HG02981 (cell line): ENCODE measurements around the gene NOL4L.
A peak's percentile ranks its signal among the peaks of the same experiment; 100 is the strongest.

Experiments
- ATAC-seq: cut with Tn5 transposase; IDR thresholded peaks from one replicate; pipeline ENCODE4 v1.9.1; 2021; ENCODE audit warnings: mild to moderate bottlenecking, moderate library complexity; ENCODE audit not compliant: unreplicated experiment

Gene NOL4L

GRCh38 chr20:32544260-32544722 lies 40.8 kb downstream of the NOL4L start:
- ATAC-seq: no peak

DNA sequence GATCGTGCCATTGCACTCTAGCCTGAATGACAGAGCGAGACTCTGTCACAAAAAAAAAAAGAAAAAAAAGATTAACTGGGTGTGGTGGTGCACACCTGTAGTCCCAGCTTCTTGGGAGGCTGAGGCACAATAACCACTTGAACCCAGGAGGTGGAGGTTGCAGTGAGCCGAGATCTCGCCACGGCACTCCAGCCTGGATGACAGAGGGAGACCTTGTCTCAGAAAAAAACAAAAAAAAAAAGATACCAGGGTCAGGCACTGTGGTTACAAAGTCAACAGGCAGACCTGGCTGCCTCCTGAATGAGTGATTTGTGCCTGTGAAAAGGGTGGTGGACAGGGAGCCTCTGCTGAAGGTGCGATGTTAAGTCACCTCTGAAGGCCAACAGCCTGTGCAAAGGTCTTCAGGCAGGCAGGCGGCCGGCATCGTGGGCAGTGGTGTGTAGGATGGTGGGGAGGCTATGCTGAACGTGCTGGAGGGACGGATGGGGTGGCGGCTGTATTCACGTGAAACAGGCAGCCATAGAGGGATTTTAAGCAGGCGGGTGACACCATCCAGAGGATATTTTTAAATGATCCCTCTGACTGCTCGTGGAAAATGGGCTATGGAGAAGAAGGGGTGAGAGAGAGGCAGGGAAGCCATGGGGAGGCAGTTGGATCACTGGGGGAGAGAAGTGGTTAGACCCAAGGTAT lies 41.4 kb downstream of the NOL4L start:
- no peak for ATAC-seq

GRCh38 chr20:32542259-32542615 lies 42.9 kb downstream of the NOL4L start:
- no peak for ATAC-seq

DNA sequence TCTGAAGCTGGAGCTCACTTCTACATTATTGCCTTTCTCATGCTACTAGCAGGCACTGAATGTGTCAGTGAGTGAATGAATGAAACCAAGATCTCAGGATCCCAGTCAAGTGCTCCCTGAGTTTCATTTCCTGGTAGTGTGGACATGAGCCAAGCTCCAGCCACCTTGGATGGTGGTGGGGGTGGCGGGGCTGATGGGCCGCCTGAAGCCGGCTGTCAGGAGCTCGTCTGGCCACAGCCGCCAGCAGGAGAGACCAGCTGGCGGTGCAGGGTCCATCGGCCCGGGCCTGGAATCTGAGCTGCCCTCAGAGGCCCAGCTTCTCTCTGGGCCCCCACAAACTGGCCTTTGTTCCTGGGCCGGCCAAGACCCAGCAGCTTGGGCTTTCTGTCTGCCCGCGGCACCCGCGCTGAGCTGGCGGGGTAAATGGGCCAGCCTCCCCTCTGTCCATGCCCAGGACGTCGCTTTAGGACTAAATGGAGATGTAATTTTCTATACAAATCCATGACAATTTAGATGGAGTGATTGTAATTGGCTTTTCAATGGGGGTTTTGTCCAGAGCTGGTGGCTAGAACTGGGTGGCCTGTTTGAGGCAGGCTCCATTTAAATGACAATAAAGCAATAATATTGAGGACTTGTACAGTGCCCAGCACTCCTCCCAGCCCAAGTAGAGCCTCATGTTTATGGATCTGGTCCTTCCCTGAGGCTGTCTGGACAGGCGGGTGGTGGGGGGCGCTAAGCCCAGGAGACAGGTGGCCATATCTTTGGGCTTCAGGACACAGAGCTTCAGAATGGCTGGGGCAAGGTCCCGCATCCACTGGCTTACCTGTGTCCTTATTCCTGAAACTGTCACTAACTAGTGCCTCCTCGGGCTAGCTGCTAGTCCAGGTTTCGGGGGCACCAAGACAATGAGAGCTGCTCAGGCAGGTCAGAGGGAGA lies 43.5 kb downstream of the NOL4L start:
- no peak for ATAC-seq

- ATAC-seq: no peak
Observed at GRCh38 chr20:32539817-32540675, 45.1 kb downstream of the NOL4L start.

DNA sequence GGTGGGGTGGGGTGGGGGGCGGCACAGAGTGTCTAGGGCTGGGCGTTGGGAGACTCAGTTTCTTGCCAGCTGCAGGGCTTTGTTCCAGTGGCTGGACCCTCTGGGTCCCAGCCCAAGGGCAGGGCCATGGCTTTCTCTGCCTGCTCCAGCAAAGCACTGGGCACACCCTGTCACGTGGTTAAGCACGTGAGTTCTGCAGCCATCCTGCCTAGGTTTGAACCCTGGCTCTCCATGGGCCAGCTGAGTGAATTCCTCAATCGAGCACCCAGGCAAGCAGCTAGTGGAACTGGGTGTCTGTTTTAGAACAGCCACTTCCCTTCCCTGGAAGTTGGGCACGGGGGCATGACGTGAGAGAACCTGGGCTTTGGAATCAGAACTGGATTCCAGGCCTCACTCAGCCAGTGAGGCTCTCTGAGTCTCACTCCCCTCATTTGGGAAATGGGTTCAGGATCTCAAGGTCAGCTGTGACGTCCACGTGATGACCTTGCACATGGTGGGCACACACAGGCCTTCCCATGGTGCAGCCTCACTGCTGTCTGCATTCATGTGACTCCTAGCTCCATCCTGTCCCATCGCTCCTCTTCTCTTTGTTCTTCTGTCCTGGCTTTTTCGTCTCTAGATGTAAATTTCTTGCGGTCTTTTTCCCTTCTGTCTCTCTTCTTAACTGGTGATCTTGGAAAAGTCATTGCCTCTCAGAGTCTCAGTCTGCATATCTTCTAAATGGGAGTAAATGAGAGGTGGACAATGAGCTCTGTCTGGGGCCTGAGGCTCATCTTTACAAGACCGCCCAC lies 45.9 kb downstream of the NOL4L start:
- no peak for ATAC-seq

DNA sequence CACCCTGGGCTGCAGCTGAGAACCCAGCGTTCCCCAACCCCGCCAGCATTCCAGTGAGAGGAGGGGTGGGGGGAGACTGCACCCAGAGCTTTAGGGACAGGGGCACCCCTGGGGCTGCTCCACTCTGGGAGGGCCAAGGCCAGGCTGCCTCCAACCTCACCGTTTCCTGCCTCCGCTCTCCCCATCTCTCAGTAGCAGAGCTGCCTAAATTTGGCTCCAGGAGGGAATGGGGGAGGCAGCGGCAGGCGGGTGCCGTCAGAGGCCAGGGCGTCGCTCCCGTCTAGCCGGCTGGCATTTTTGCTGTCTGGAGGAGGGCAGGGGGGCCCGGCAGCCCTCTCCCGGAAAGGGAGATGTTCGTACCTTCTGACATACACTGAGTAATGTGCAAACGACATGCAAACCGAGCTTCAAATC lies 46.6 kb downstream of the NOL4L start:
- no peak for ATAC-seq

DNA sequence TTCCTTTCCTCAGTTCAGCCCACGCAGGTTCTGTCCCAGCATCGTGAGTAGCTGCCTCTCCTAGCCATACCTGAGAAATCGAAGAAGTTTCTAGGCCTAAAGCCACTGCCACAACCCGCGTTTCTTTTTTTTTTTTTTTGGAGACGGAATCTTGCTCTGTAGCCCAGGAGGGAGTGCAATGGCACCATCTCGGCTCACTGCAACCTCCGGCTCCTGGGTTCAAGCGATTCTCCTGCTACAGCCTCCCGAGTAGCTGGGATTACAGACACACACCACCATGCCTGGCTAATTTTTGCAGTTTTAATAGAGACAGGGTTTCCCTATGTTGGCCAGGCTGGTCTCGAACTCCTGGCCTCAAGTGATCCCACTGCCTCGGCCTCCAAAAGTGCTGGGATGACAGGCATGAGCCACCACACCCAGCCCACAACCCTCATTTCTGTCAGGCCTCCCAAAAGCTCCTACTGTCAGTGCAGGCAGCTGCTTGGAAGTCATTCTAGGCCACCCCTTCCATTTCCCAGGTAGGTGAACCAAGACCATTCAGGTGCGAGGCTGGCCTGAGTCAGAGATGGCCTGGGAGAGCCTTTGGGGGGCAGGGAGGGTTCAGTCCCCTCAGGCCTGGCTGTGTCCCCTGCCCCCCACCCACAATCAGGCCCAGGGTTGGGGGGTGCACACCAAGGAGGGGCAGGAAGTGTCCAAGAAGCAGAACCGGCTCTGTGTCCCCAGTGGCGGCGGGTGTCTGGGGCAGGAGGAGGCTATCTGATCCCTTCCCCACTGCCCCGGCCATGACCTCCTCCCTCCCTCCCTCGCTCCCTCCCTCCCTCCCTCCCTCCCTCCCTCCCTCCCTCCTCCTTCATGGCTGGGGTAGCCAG lies 47.2 kb downstream of the NOL4L start:
- ATAC-seq: no peak

GRCh38 chr20:32536851-32537656 lies 48.1 kb downstream of the NOL4L start:
- ATAC-seq: peak; percentile 12

GRCh38 chr20:32535953-32536823 lies 48.9 kb downstream of the NOL4L start:
- ATAC-seq: peak; percentile 48

DNA sequence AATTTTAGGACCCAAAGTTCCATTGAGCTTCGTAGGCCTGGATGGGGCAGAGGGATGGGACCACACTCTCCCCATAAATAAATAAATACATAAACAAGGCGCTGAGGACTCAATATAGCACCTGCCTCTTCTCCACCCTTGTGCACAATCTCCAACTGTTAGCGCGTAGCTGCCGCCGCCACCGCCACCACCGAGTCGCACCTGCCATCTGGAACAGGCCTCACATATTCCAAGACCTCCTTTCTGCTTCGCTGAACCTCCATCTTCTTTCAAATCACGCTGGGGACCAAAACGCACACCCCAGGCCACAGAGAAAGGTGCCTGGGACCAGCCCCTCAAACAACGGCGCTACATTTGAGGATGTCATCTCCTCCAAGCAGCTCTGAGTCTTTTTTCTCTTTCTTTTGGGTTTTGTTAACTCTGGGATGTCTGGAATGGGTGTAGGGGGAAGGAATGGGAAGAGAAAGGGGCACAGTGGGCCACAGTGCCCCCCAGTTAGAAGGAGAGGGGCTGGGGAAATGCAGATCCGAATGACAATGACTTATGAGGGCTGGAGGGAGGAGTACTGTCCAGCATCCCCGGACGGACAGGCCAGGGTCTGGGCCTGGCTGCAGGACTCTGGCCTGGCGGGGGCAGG lies 49.7 kb downstream of the NOL4L start:
- no peak for ATAC-seq

- no peak for ATAC-seq
Observed at GRCh38 chr20:32534661-32535240, 50.4 kb downstream of the NOL4L start.

DNA sequence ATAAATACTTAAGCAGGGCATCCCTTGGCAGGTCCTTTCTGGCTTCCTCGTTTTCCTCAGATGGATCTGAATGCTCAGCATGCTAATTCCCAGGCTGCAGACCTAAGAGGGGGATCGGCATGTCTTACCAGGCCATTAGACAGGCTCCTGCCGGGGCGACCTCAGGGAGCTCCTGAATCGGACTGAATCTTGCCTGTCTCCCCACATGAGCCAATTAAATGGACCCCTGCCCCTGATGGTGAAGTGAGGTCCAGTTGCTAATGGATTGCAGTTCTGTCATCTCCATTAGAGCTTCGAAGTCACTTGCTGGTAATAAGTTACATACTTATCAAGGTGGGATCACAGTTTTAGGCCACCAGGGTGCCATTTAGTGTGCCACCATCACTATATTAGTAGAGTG lies 51.4 kb downstream of the NOL4L start:
- no peak for ATAC-seq

DNA sequence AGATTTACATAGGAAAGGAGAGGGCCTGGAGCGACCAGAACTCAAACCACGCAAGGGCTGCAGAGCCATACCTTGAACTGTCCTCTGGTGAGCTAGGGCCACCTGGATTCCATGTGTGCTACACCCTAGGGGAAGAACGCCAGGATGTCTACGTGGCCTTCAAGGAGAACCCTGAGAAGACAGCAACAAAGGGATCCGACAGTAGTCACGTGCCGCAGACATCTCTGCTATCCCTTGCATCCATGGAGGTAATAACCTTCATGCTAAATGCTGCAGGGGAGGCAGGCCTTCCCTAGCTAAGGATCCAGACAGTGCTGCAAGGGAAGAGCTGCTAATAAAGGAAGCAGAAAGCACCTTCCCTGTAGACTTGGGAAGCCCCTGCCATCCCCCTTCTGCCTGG lies 52.9 kb downstream of the NOL4L start:
- no peak for ATAC-seq

- ATAC-seq: no peak
Observed at GRCh38 chr20:32528905-32529670, 56.0 kb downstream of the NOL4L start.
